Gastrocnemius medialis (tissue), 4 donors: ENCODE data around the gene ADORA2B. TPM values are rescaled to one million over a fixed set of nuclear protein-coding genes. Genes with fewer than 3 reads are reported as not detected.

Experiments
- ATAC-seq, 2 donors: fragments of 150-250 bp; one replicate each; pipeline ENCODE4 v1.9.1; 2016
- DNase-seq, 2 donors: peaks; one replicate each; pipeline ENCODE4 v3.0.0-alpha.2; 2019
- H3K27ac ChIP-seq, 4 donors: fragments of 200-600 bp; sonication (generic); 1 replicate in 1 of 4; 2 replicates in 3 of 4; pipeline ENCODE4 v1.5.1; 2016 to 2018; ENCODE audit warnings: mild to moderate bottlenecking in 2 of 4, moderate library complexity in 1 of 4
- H3K27me3 ChIP-seq, 3 donors: fragments of 200-600 bp; sonication (generic) in 2 of 3; 1 replicate in 1 of 3; 2 replicates in 2 of 3; pipeline versions ENCODE4 v1.5.1 to v1.6.0; 2016 to 2019; ENCODE audit warnings: mild to moderate bottlenecking in 1 of 3, moderate library complexity in 1 of 3
- H3K36me3 ChIP-seq, 2 donors: fragments of 200-600 bp; sonication (generic) in 1 of 2; one replicate each; pipeline ENCODE4 v1.5.1; 2017 to 2018
- H3K4me1 ChIP-seq, 2 donors: fragments of 200-600 bp; sonication (generic) in 1 of 2; one replicate each; pipeline ENCODE4 v1.5.1; 2016 to 2017; ENCODE audit warnings: mild to moderate bottlenecking in 2 of 2
- H3K4me3 ChIP-seq, 4 donors: fragments of 200-600 bp; sonication (generic) in 3 of 4; 1 replicate in 1 of 4; 2 replicates in 3 of 4; pipeline ENCODE4 v1.5.1; 2016 to 2019; ENCODE audit warnings: mild to moderate bottlenecking in 2 of 4
- H3K9me3 ChIP-seq, 3 donors: fragments of 200-600 bp; sonication (generic) in 2 of 3; 1 replicate in 1 of 3; 2 replicates in 2 of 3; pipeline ENCODE4 v1.5.1; 2016 to 2019
- POLR2A ChIP-seq, 2 donors: fragments of 450-650 bp; IDR thresholded peaks; one replicate each; pipeline ENCODE4 v1.6.1; 2017; ENCODE audit warnings: antibody characterized with exemption in 2 of 2, mild to moderate bottlenecking in 2 of 2, moderate library complexity in 2 of 2
- in situ Hi-C, 4 donors: fragments of 200-750 bp; cut with MboI; loops; one replicate each; pipeline versions ENCODE4 v1.15.0 to v1.8.0; 2017; ENCODE audit warnings: low sequenced_read_pairs in 4 of 4
- intact Hi-C: fragments of 100-400 bp; cut with DNase I; formaldehyde crosslinking; loops from one replicate; pipeline ENCODE4 v1.15.1; 2023; ENCODE audit warnings: low total_unique reads
- total RNA-seq, 4 donors: library from RNA; depleted of rRNA; stranded (reverse); fragments of >200 nt; gene quantifications; one replicate each; pipeline versions ENCODE4 v1.1.0 to v1.2.3, GENCODE V29; 2016
- TF ChIP-seq, protein P1 (sequence below), 5 experiments: fragments of 450-650 bp in 3 of 5; fragments of 200-600 bp in 2 of 5; sonication (generic) in 2 of 5; IDR thresholded peaks in 4 of 5; conservative IDR thresholded peaks in 1 of 5; 1 replicate in 4 of 5; 2 replicates in 1 of 5; pipeline ENCODE4 v1.5.1; 2016 to 2019; ENCODE audit warnings: antibody characterized with exemption in 5 of 5, mild to moderate bottlenecking in 3 of 5, moderate library complexity in 3 of 5

The ADORA2B gene
- total RNA-seq, 4 donors from 2014 or later, result 0.25 to 1.4 TPM; not detected in 2

DNA sequence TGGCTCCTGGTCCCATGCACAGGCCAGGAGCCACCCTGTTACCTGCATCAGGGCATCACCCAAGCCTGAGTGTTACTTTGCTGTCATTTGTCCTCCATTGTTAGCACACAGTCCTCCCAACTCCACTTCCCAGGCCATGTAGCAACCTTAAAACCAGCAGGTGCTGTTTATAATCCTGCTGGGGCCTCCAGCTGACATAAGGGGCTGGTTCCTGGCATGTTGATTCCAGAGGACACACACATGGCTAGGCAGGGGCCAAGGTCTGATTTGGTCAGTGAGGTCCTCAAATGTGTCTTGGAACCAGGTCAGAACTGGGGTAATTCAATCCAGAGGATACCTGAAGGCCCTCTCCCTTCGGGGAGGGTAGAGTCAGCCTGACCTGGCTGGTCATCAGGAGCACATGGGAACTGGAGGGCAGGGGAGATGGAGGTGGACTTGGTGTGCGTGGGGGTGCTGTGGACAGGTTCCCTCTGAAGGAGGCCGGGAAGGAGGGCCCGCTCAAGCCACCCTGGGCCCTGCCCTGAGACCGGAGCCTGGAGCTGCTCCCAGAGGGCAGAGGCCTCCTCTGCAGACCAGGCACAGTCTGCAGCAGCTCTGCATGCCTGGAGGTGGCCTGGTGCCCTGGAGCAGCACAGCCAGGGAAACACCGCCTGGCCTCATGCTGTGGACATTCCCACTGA lies 6.6 kb downstream of the ADORA2B start:
- DNase-seq (no peak), ATAC-seq (no peak)
- intact Hi-C loops, result no loop called here
- TF ChIP-seq, protein P1, sequence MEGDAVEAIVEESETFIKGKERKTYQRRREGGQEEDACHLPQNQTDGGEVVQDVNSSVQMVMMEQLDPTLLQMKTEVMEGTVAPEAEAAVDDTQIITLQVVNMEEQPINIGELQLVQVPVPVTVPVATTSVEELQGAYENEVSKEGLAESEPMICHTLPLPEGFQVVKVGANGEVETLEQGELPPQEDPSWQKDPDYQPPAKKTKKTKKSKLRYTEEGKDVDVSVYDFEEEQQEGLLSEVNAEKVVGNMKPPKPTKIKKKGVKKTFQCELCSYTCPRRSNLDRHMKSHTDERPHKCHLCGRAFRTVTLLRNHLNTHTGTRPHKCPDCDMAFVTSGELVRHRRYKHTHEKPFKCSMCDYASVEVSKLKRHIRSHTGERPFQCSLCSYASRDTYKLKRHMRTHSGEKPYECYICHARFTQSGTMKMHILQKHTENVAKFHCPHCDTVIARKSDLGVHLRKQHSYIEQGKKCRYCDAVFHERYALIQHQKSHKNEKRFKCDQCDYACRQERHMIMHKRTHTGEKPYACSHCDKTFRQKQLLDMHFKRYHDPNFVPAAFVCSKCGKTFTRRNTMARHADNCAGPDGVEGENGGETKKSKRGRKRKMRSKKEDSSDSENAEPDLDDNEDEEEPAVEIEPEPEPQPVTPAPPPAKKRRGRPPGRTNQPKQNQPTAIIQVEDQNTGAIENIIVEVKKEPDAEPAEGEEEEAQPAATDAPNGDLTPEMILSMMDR (IDR thresholded peaks at IDR 0.05 in 4 of 5, conservative IDR thresholded peaks at IDR 0.05 in 1 of 5), result no peak
- TF ChIP-seq POLR2A (IDR thresholded peaks at IDR 0.05), result no peak
- H3K9me3 ChIP-seq, result no peaks in the 10 kb centered on the region
- in situ Hi-C loops, result loop anchor here in 1 of 4 donors (25.0 kb wide), 1 partner anchor 111 kb away; no protein-coding TSS in a partner anchor
- no peaks in the 10 kb centered on the region for H3K36me3 ChIP-seq
- H3K27ac ChIP-seq, result no peak overlapping the region
- no peak overlapping the region for H3K4me3 ChIP-seq
- no peaks in the 10 kb centered on the region for H3K27me3 ChIP-seq
- H3K4me1 ChIP-seq, result no peaks in the 10 kb centered on the region

DNA sequence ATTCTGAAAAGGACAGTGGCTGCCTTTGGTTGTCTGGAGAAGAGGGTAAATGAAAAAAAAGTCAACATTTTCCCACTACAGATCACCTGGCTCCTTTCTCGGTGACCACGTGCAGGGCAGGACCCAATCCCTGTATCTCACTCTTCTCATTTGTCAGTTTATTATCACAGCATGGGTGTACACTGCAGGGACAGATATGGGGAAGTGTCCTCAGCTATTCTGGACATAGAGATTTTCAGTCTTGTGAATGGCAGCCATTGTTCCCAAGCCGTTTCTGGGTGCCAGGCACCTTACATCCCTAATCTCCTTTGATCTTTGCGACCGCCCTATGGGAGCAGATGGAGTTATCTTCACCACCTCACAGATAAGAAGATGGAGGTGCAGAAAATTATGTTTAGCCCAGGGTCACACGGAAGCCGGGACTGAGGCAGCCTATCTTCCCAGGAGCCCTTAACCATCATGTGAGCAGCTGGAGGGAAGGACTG lies 7.2 kb downstream of the ADORA2B start:
- DNase-seq, result no peak
- Histone ChIP-seq H3K27ac (no peak overlapping the region), H3K9me3 (no peaks in the 10 kb centered on the region), H3K4me1 (no peaks in the 10 kb centered on the region), H3K4me3 (no peak overlapping the region), H3K36me3 (no peaks in the 10 kb centered on the region), H3K27me3 (no peaks in the 10 kb centered on the region)
- in situ Hi-C loops (loop anchor here in 1 of 4 donors (25.0 kb wide), 1 partner anchor 110 kb away; no protein-coding TSS in a partner anchor), intact Hi-C loops (no loop called here)
- no peak for ATAC-seq
- TF ChIP-seq POLR2A (IDR thresholded peaks at IDR 0.05), result no peak
- TF ChIP-seq, protein P1 (IDR thresholded peaks at IDR 0.05 in 4 of 5, conservative IDR thresholded peaks at IDR 0.05 in 1 of 5), result no peak

DNA sequence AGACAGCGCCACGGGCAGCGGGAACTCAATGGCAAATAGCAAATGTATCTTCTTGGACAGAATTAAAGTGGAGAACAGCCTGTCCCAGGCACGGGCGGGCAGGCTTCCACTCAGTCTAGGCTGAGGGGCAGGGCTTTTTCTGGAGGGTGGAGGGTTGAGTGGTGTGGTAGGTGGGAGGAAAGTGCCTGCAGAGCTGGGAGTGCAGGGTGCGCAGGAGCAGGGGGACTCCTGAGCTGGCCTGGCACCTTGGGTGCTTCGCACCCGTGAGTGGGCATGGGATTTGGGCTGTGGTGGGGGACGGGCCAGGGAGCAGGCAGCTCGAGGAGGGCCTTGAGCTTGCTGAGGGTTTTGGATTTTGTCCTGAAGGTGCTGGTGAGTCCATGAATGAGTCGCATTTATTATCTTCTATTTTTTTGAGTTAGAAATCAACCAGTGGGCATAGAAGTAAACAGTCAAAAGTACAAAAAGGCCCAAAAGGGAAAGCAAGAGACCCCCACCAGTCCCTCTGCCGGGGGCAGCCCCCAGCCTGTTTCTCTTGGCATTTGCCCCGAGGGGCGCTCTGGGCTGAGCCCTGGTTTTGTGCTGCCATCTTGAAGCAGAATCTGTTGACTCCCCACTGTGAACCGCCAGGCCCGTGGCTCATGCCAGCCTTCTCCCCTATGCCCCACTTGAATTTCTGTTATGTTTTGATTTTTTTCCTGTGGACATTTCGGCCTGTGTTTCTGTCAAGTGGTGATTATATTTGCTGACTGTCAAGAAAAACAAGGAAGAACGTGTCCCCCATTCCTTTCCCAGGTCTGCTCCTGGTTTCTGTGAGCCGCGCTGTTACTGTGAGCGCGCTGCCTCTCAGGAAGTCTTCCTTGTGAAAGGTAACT lies 8.2 kb downstream of the ADORA2B start:
- ATAC-seq (no peak), DNase-seq (no peak)
- H3K4me1 ChIP-seq, result no peaks in the 10 kb centered on the region
- H3K27ac ChIP-seq, result no peak overlapping the region
- H3K36me3 ChIP-seq, result no peaks in the 10 kb centered on the region
- intact Hi-C loops, result no loop called here
- in situ Hi-C loops, result loop anchor here in 1 of 4 donors (25.0 kb wide), 1 partner anchor 109 kb away; no protein-coding TSS in a partner anchor
- no peaks in the 10 kb centered on the region for H3K9me3 ChIP-seq
- TF ChIP-seq POLR2A (IDR thresholded peaks at IDR 0.05), result no peak
- TF ChIP-seq, protein P1 (IDR thresholded peaks at IDR 0.05 in 4 of 5, conservative IDR thresholded peaks at IDR 0.05 in 1 of 5), result no peak
- no peaks in the 10 kb centered on the region for H3K27me3 ChIP-seq
- no peak overlapping the region for H3K4me3 ChIP-seq

DNA sequence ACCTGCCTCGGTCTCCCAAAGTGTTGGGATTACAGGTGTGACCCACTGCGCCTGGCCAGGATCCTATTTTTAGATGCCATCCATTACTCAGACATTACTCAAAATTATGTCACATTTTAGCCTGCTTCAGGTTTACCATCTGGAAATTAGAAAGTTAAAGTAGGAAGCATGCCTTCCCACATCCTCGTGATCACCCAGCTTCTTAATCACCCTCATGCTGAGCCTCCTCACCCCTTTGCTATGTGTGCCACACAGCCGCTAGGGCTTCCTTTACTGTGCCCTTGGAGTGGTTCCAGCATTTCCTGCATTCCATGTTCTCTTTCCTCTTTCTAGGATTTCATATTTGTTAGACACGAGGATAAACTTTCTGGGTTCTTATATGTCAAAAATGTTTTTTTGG lies 9.3 kb downstream of the ADORA2B start:
- TF ChIP-seq POLR2A (IDR thresholded peaks at IDR 0.05), result no peak
- TF ChIP-seq, protein P1 (IDR thresholded peaks at IDR 0.05 in 4 of 5, conservative IDR thresholded peaks at IDR 0.05 in 1 of 5), result no peak
- H3K4me3 ChIP-seq, result no peak overlapping the region
- H3K27me3 ChIP-seq, result no peaks in the 10 kb centered on the region
- ATAC-seq (no peak), DNase-seq (no peak)
- intact Hi-C loops (no loop called here), in situ Hi-C loops (loop anchor here in 1 of 4 donors (25.0 kb wide), 1 partner anchor 108 kb away; no protein-coding TSS in a partner anchor)
- H3K27ac ChIP-seq, result no peak overlapping the region
- no peaks in the 10 kb centered on the region for H3K4me1 ChIP-seq
- H3K36me3 ChIP-seq, result no peaks in the 10 kb centered on the region
- no peaks in the 10 kb centered on the region for H3K9me3 ChIP-seq
